CD14-positive monocyte (primary cell): ENCODE measurements around the gene PRKAG3. TPM values are rescaled to one million over a fixed set of nuclear protein-coding genes. Genes with fewer than 3 reads are reported as not detected.

Experiments used
- DNase-seq, 3 donors: peaks; one replicate each; pipeline ENCODE4 v3.0.0-alpha.2; 2011 to 2022
- H2AFZ ChIP-seq: 2 replicates; pipeline ENCODE4 v1.6.0; 2012; ENCODE audit warnings: mild to moderate bottlenecking, low read depth, low read length, inconsistent platforms; ENCODE audit not compliant: insufficient read depth, poor library complexity, severe bottlenecking
- H3K27ac ChIP-seq, 2 donors: 1 replicate in 1 of 2; 2 replicates in 1 of 2; pipeline ENCODE4 v1.5.1; 2012 to 2013; ENCODE audit warnings: low read length in 2 of 2, control low read depth in 1 of 2, inconsistent platforms in 1 of 2, low read depth in 1 of 2, mild to moderate bottlenecking in 1 of 2
- H3K27me3 ChIP-seq, 2 donors: one replicate each; pipeline versions ENCODE4 v1.6.0 to v1.6.1; 2011 to 2013; ENCODE audit warnings: low read length in 2 of 2; ENCODE audit not compliant: control insufficient read depth in 2 of 2, insufficient read depth in 2 of 2
- H3K36me3 ChIP-seq, 2 donors: replicated peaks in 1 of 2; 1 replicate in 1 of 2; 2 replicates in 1 of 2; pipeline versions ENCODE4 v1.5.1 to v1.6.1; 2012 to 2013; ENCODE audit warnings: low read length in 2 of 2, control low read depth in 1 of 2, inconsistent platforms in 1 of 2, mild to moderate bottlenecking in 1 of 2; ENCODE audit not compliant: insufficient read depth in 2 of 2, control insufficient read depth in 1 of 2
- H3K4me1 ChIP-seq, 2 donors: 1 replicate in 1 of 2; 2 replicates in 1 of 2; pipeline versions ENCODE4 v1.5.1 to v1.6.1; 2012 to 2013; ENCODE audit warnings: low read length in 2 of 2, control low read depth in 1 of 2, inconsistent platforms in 1 of 2, mild to moderate bottlenecking in 1 of 2, moderate library complexity in 1 of 2; ENCODE audit not compliant: insufficient read depth in 2 of 2, control insufficient read depth in 1 of 2
- H3K4me2 ChIP-seq: replicated peaks from 2 replicates; pipeline ENCODE3; 2012; ENCODE audit warnings: low read length, moderate library complexity, mild to moderate bottlenecking; ENCODE audit not compliant: poor library complexity, severe bottlenecking; ENCODE audit errors: extremely low read depth
- H3K4me3 ChIP-seq, 3 experiments: fragments of 200-600 bp in 1 of 3; sonication (generic) in 1 of 3; replicated peaks in 1 of 3; 1 replicate in 2 of 3; 2 replicates in 1 of 3; pipeline ENCODE4 v1.5.1; 2011 to 2013; ENCODE audit warnings: low read length in 3 of 3, mild to moderate bottlenecking in 3 of 3, control low read depth in 2 of 3, low read depth in 2 of 3, inconsistent platforms in 1 of 3, moderate library complexity in 1 of 3
- H3K79me2 ChIP-seq: 2 replicates; pipeline ENCODE4 v1.6.0; 2012; ENCODE audit warnings: mild to moderate bottlenecking, control low read depth, inconsistent platforms, low read length, moderate library complexity; ENCODE audit not compliant: insufficient read depth
- H3K9ac ChIP-seq: 2 replicates; pipeline ENCODE4 v1.6.0; 2017; ENCODE audit warnings: low read length, mild to moderate bottlenecking; ENCODE audit not compliant: insufficient read depth, poor library complexity, severe bottlenecking
- H3K9me3 ChIP-seq, 2 donors: replicated peaks in 1 of 2; 1 replicate in 1 of 2; 2 replicates in 1 of 2; pipeline versions ENCODE4 v1.5.1 to v1.6.1; 2012 to 2013; ENCODE audit warnings: low read length in 2 of 2, control low read depth in 1 of 2; ENCODE audit not compliant: control insufficient read depth in 1 of 2, insufficient read depth in 1 of 2
- H4K20me1 ChIP-seq: 2 replicates; pipeline ENCODE4 v1.6.0; 2012; ENCODE audit warnings: mild to moderate bottlenecking, low read length, control low read depth, moderate library complexity; ENCODE audit not compliant: insufficient read depth
- H3K27ac Mint-ChIP-seq, 7 donors: one replicate each; pipeline ENCODE4 v1.8.0; 2020; ENCODE audit warnings: mild to moderate bottlenecking in 7 of 7, mixed read lengths in 7 of 7, moderate library complexity in 6 of 7, inconsistent platforms in 2 of 7
- H3K27me3 Mint-ChIP-seq, 3 donors: one replicate each; pipeline ENCODE4 v1.8.0; 2021 to 2022; ENCODE audit warnings: low read depth in 3 of 3, mild to moderate bottlenecking in 3 of 3, mixed read lengths in 3 of 3, moderate library complexity in 3 of 3, inconsistent platforms in 1 of 3
- H3K36me3 Mint-ChIP-seq, 2 donors: one replicate each; pipeline ENCODE4 v1.8.0; 2020; ENCODE audit warnings: mixed read lengths in 2 of 2, inconsistent platforms in 1 of 2, mild to moderate bottlenecking in 1 of 2
- H3K4me1 Mint-ChIP-seq: one replicate; pipeline ENCODE4 v1.8.0; 2020; ENCODE audit warnings: mild to moderate bottlenecking, mixed read lengths
- H3K4me3 Mint-ChIP-seq, 2 donors: one replicate each; pipeline ENCODE4 v1.8.0; 2020; ENCODE audit warnings: mild to moderate bottlenecking in 2 of 2, mixed read lengths in 2 of 2, moderate library complexity in 1 of 2
- H3K9me3 Mint-ChIP-seq, 7 donors: one replicate each; pipeline ENCODE4 v1.8.0; 2020 to 2022; ENCODE audit warnings: mixed read lengths in 7 of 7, mild to moderate bottlenecking in 6 of 7, moderate library complexity in 6 of 7, inconsistent platforms in 2 of 7
- CTCF ChIP-seq: fragments of 200-600 bp; IDR thresholded peaks from one replicate; pipeline ENCODE4 v1.8.0; 2022; ENCODE audit warnings: antibody characterized with exemption, mild to moderate bottlenecking
- WGBS: methylation state at CpG from one replicate; pipeline ENCODE4 v1.1.5; 2013; ENCODE audit warnings: missing lambda C conversion rate; ENCODE audit not compliant: insufficient coverage; 5-methylcytosine and 5-hydroxymethylcytosine counted together
- intact Hi-C, 2 donors: fragments of 100-400 bp; cut with micrococcal nuclease; formaldehyde crosslinking; loops; one replicate each; pipeline versions ENCODE4 v1.15.0 to v1.15.1; 2023
- polyA plus RNA-seq, 3 donors: library from polyadenylated mRNA; depleted of rRNA in 1 of 3; unstranded in 2 of 3; stranded (reverse) in 1 of 3; fragments of 300-500 nt in 2 of 3; fragments of >200 nt in 1 of 3; fragmentation: Illumina TruSeq in 2 of 3; gene quantifications; 1 replicate in 2 of 3; 2 replicates in 1 of 3; pipeline ENCODE4 v1.2.3, GENCODE V29; 2012 to 2021

PRKAG3 gene
- polyA plus RNA-seq, 3 donors = not detected

- no peak overlapping the region for H3K4me3 ChIP-seq
- peaks cover 0 to 17% of the 10 kb centered on the region in 2 donors for H3K36me3 ChIP-seq
- Mint-ChIP-seq H3K27me3 (peaks cover 6 to 19% (median 18%) of the 10 kb centered on the region in 3 donors), H3K4me1 (peaks cover 48% of the 10 kb centered on the region), H3K36me3 (peaks cover 34 to 39% of the 10 kb centered on the region in 2 donors), H3K4me3 (no peak overlapping the region), H3K27ac (peak overlapping the region in 2 of 7 donors; percentile 15 to 53), H3K9me3 (peaks cover 0 to 7% (median 2%) of the 10 kb centered on the region in 7 donors)
- peaks cover 27 to 32% of the 10 kb centered on the region in 2 donors for H3K4me1 ChIP-seq
- H4K20me1 ChIP-seq = no peaks in the 10 kb centered on the region
- no peak overlapping the region for H2AFZ ChIP-seq
- intact Hi-C loops = loop anchor here (5.0 kb wide), 3 partner anchors 75 to 95 kb away; no protein-coding TSS in a partner anchor
- TF ChIP-seq CTCF = no peak
- H3K4me2 ChIP-seq = no peak overlapping the region
- peaks cover 0 to 2% of the 10 kb centered on the region in 2 donors for H3K27me3 ChIP-seq
- no peak overlapping the region for H3K27ac ChIP-seq
- no peak for DNase-seq
- no peaks in the 10 kb centered on the region for H3K9me3 ChIP-seq
- 88% methylated on average over 6 of the region's 7 CpGs for WGBS
- H3K9ac ChIP-seq = no peak overlapping the region
- no peaks in the 10 kb centered on the region for H3K79me2 ChIP-seq
These were observed 9.0 kb downstream of the PRKAG3 start for GRCh38 chr2:218822622-218823021.

GRCh38 chr2:218821605-218822211 lies 9.9 kb downstream of the PRKAG3 start:
- Mint-ChIP-seq H3K4me3 (peak overlapping the region in 1 of 2 donors; percentile 39), H3K4me1 (peaks cover 49% of the 10 kb centered on the region), H3K9me3 (peaks cover 0 to 6% (median 2%) of the 10 kb centered on the region in 7 donors), H3K27ac (peak overlapping the region in 4 of 7 donors; percentile 68 to 96 (median 94)), H3K27me3 (peaks cover 4 to 19% (median 11%) of the 10 kb centered on the region in 3 donors), H3K36me3 (peaks cover 42 to 48% of the 10 kb centered on the region in 2 donors)
- 100% methylated on average over 4 of the region's 9 CpGs for WGBS
- Histone ChIP-seq H3K9ac (no peak overlapping the region), H3K4me1 (peaks cover 26 to 31% of the 10 kb centered on the region in 2 donors), H3K36me3 (peaks cover 0 to 20% of the 10 kb centered on the region in 2 donors), H3K27ac (no peak overlapping the region), H3K79me2 (no peaks in the 10 kb centered on the region), H2AFZ (no peak overlapping the region), H3K4me2 (no peak overlapping the region), H3K9me3 (no peaks in the 10 kb centered on the region), H4K20me1 (no peaks in the 10 kb centered on the region), H3K27me3 (peaks cover 0 to 2% of the 10 kb centered on the region in 2 donors), H3K4me3 (no peak overlapping the region)
- intact Hi-C loops = loop anchor here (5.0 kb wide), 3 partner anchors 74 to 94 kb away; no protein-coding TSS in a partner anchor
- no peak for DNase-seq
- no peak for TF ChIP-seq CTCF
